ENCODE measurements around the gene SOX8. TPM values are rescaled to one million over a fixed set of nuclear protein-coding genes. Genes with fewer than 3 reads are reported as not detected.

The SOX8 gene
- total RNA-seq, 1 experiment from 2014 or later, result not detected

DNA sequence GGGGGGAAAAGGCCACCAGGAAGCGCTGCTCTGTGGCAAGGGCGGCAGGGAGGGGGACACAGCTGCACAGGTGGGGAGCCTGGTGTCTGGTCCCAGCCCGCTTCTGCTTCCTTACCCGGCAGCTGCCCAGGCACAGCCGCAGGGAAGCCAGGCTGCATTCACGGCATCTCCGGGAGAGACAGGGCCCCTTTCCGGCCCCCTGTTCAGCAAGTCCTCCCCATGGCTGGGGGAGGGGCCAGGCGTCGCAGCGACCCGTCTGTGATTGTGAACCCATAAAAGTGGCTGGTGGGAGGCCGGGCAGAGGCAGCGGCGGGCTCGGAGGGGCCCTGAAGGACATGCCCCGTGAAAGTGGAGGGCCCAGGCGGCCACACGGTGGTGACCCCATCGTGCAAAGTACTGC, 28.7 kb downstream of the SOX8 start:
- TF ChIP-seq, protein P1, sequence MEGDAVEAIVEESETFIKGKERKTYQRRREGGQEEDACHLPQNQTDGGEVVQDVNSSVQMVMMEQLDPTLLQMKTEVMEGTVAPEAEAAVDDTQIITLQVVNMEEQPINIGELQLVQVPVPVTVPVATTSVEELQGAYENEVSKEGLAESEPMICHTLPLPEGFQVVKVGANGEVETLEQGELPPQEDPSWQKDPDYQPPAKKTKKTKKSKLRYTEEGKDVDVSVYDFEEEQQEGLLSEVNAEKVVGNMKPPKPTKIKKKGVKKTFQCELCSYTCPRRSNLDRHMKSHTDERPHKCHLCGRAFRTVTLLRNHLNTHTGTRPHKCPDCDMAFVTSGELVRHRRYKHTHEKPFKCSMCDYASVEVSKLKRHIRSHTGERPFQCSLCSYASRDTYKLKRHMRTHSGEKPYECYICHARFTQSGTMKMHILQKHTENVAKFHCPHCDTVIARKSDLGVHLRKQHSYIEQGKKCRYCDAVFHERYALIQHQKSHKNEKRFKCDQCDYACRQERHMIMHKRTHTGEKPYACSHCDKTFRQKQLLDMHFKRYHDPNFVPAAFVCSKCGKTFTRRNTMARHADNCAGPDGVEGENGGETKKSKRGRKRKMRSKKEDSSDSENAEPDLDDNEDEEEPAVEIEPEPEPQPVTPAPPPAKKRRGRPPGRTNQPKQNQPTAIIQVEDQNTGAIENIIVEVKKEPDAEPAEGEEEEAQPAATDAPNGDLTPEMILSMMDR (conservative IDR thresholded peaks at IDR 0.05), result no peak
- no peak for TF ChIP-seq EZH2 (IDR thresholded peaks at IDR 0.05; ENCODE audit: low read depth)
- BruUV-seq (replicated peaks), result no TSS peak
- H3K9me2 ChIP-seq (ENCODE audit: insufficient read depth), result no peaks in the 10 kb centered on the region
- no peaks in the 10 kb centered on the region for H3K9me3 ChIP-seq (ENCODE audit: insufficient read depth, low read depth)
- peaks cover 55% of the 10 kb centered on the region for H3K27me3 ChIP-seq (ENCODE audit: insufficient read depth, low read depth)
- no peaks in the 10 kb centered on the region for H3K79me2 ChIP-seq (ENCODE audit: low read depth)
- H3F3A ChIP-seq (ENCODE audit: insufficient read depth, low read depth), result peaks cover 19% of the 10 kb centered on the region; the same call in 1 of the 2 replicates
- CTCF ChIA-PET, result no interaction called here
- H3K4me3 ChIP-seq, result no peak overlapping the region
- no peaks in the 10 kb centered on the region; the same call in 1 of the 2 replicates for H4K20me1 ChIP-seq (ENCODE audit: insufficient read depth)
- H3K36me3 ChIP-seq (ENCODE audit: low read depth), result no peaks in the 10 kb centered on the region
- POLR2A ChIA-PET (ENCODE audit: unreplicated experiment), result no interaction called here
- DNase-seq, result no peak
- no peak overlapping the region for H2AFZ ChIP-seq
- intact Hi-C loops (cut with micrococcal nuclease; ENCODE audit: unreplicated experiment), result no loop called here
- peaks cover 15% of the 10 kb centered on the region for H3K4me1 ChIP-seq (replicated peaks; ENCODE audit: insufficient read depth)
- no peak overlapping the region for H3K4me2 ChIP-seq
- no peak overlapping the region for H3K27ac ChIP-seq

DNA sequence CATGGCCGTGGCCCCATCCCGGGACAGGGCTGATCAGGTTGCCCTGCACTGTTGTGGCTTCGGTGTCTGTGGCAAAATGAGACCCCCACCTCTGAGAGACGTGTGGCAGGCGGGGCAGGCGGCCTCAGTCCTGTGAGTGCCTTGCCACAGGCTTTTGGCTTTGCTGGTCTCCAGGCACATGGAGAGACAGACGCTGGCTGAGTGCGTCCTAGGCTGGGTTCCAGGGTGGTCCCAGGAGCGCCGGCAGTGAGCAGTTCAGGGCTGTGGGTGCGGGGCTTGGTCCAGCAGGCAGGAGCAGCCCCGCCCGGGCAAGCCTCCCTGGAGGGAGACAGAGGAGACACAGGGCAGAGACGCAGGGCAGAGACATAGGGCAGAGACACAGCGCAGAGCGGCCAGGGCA, 29.2 kb downstream of the SOX8 start:
- H3K36me3 ChIP-seq (ENCODE audit: low read depth), result no peaks in the 10 kb centered on the region
- no TSS peak for BruUV-seq (replicated peaks)
- H3K9me3 ChIP-seq (ENCODE audit: insufficient read depth, low read depth), result no peaks in the 10 kb centered on the region
- intact Hi-C loops (cut with micrococcal nuclease; ENCODE audit: unreplicated experiment), result no loop called here
- no peak overlapping the region for H3K4me3 ChIP-seq
- H3K27me3 ChIP-seq (ENCODE audit: insufficient read depth, low read depth), result peaks cover 55% of the 10 kb centered on the region
- H3F3A ChIP-seq (ENCODE audit: insufficient read depth, low read depth), result 0 out of 2 replicates have a peak, but pooled peaks cover 13% of the 10 kb centered on the region
- H2AFZ ChIP-seq, result no peak overlapping the region
- no peak overlapping the region for H3K4me2 ChIP-seq
- ChIA-PET CTCF (no interaction called here), POLR2A (ENCODE audit: unreplicated experiment) (no interaction called here)
- TF ChIP-seq, protein P1 (conservative IDR thresholded peaks at IDR 0.05), result no peak
- TF ChIP-seq EZH2 (IDR thresholded peaks at IDR 0.05; ENCODE audit: low read depth), result no peak
- no peak for DNase-seq
- H3K4me1 ChIP-seq (replicated peaks; ENCODE audit: insufficient read depth), result peaks cover 15% of the 10 kb centered on the region
- no peaks in the 10 kb centered on the region; the same call in 1 of the 2 replicates for H4K20me1 ChIP-seq (ENCODE audit: insufficient read depth)
- H3K27ac ChIP-seq, result no peak overlapping the region
- no peaks in the 10 kb centered on the region for H3K79me2 ChIP-seq (ENCODE audit: low read depth)
- H3K9me2 ChIP-seq (ENCODE audit: insufficient read depth), result no peaks in the 10 kb centered on the region

DNA sequence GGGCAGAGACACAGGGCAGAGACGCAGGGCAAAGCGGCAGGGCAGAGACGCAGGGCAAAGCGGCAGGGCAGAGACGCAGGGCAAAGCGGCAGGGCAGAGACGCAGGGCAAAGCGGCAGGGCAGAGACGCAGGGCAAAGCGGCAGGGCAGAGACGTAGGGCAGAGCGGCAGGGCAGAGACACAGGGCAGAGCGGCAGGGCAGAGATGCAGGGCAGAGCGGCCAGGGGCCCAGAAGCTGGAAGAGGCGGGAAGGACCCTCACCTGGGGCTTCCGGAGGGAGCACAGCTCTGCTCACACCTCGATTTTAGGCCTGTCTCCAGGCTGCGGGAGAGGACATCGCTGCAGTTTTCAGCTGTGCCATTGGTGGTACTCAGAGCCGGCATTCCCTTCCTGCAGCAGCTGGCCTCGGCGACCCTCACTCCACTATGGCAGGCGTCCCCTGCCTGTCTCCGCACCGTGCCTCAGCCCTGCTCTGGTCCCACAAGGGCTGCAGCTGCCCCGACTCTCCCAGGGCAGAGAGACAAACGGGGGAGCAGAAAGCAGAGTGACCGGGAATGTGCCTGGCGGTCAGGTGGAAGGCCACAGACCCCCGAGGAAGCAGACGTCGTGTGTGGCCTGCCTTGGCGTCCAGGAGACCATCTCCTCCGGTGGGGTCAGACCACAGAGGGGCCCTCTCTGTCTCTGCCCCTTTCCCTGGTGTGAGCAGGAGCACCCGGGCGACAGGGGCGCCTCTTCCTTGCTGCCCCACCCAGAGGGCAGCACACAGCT, 29.9 kb downstream of the SOX8 start:
- BruUV-seq (replicated peaks), result no TSS peak
- H3K27me3 ChIP-seq (ENCODE audit: insufficient read depth, low read depth), result peaks cover 59% of the 10 kb centered on the region
- TF ChIP-seq, protein P1 (conservative IDR thresholded peaks at IDR 0.05), result no peak
- no peak for TF ChIP-seq EZH2 (IDR thresholded peaks at IDR 0.05; ENCODE audit: low read depth)

More for the DNA sequence above, 29.9 kb downstream of the SOX8 start:
- Histone ChIP-seq H2AFZ (no peak overlapping the region), H3K4me2 (no peak overlapping the region), H3K4me1 (replicated peaks; ENCODE audit: insufficient read depth) (peaks cover 15% of the 10 kb centered on the region), H3K27ac (no peak overlapping the region), H4K20me1 (ENCODE audit: insufficient read depth) (no peaks in the 10 kb centered on the region; the same call in 1 of the 2 replicates), H3K4me3 (no peak overlapping the region), H3K36me3 (ENCODE audit: low read depth) (no peaks in the 10 kb centered on the region), H3F3A (ENCODE audit: insufficient read depth, low read depth) (0 out of 2 replicates have a peak, but pooled peaks cover 9% of the 10 kb centered on the region), H3K9me3 (ENCODE audit: insufficient read depth, low read depth) (no peaks in the 10 kb centered on the region), H3K9me2 (ENCODE audit: insufficient read depth) (no peaks in the 10 kb centered on the region), H3K79me2 (ENCODE audit: low read depth) (no peaks in the 10 kb centered on the region)
- DNase-seq, result no peak
- CTCF ChIA-PET, result no interaction called here
- intact Hi-C loops (cut with micrococcal nuclease; ENCODE audit: unreplicated experiment), result no loop called here
- POLR2A ChIA-PET (ENCODE audit: unreplicated experiment), result no interaction called here

Data from PC-9 (cell line).